Breast epithelium (tissue), 4 donors: ENCODE results near the gene ILRUN. TPM values are rescaled to one million over a fixed set of nuclear protein-coding genes. Genes with fewer than 3 reads are reported as not detected.
"Not testable (repeated sequence)": the region's sequence is repeated elsewhere in the genome, so short reads cannot be mapped to it uniquely, and the experiment has no call there.

Experiments
- DNase-seq, 2 donors: peaks; one replicate each; pipeline ENCODE4 v3.0.0-alpha.2; 2019; ENCODE audit warnings: low spot score in 2 of 2
- H3K27ac ChIP-seq, 2 donors: fragments of 200-600 bp; sonication (generic) in 1 of 2; one replicate each; pipeline ENCODE4 v1.5.1; 2016 to 2019; ENCODE audit warnings: mild to moderate bottlenecking in 1 of 2
- H3K27me3 ChIP-seq, 2 donors: fragments of 200-600 bp; sonication (generic) in 1 of 2; one replicate each; pipeline versions ENCODE4 v1.5.1 to v1.6.0; 2017 to 2019; ENCODE audit warnings: control low read depth in 1 of 2, mild to moderate bottlenecking in 1 of 2
- H3K36me3 ChIP-seq: fragments of 200-600 bp; one replicate; pipeline ENCODE4 v1.5.1; 2019
- H3K4me1 ChIP-seq, 2 donors: fragments of 200-600 bp; sonication (generic); one replicate each; pipeline ENCODE4 v1.5.1; 2016 to 2019; ENCODE audit warnings: control low read depth in 1 of 2
- H3K4me3 ChIP-seq, 3 donors: fragments of 200-600 bp; sonication (generic); 1 replicate in 2 of 3; 2 replicates in 1 of 3; pipeline ENCODE4 v1.5.1; 2016 to 2019; ENCODE audit warnings: mild to moderate bottlenecking in 3 of 3, moderate library complexity in 2 of 3
- H3K9me3 ChIP-seq, 2 donors: fragments of 200-600 bp; sonication (generic) in 1 of 2; one replicate each; pipeline ENCODE4 v1.5.1; 2016 to 2019; ENCODE audit warnings: control low read depth in 1 of 2
- POLR2A ChIP-seq: fragments of 450-650 bp; IDR thresholded peaks from one replicate; pipeline ENCODE4 v1.6.1; 2016; ENCODE audit warnings: antibody characterized with exemption, mild to moderate bottlenecking, moderate library complexity
- POLR2AphosphoS5 ChIP-seq, 3 donors: sonication (generic); formaldehyde crosslinking; IDR thresholded peaks; one replicate each; pipeline ENCODE4 v1.6.1; 2017; ENCODE audit warnings: antibody characterized with exemption in 3 of 3
- intact Hi-C: fragments of 100-400 bp; cut with DNase I; formaldehyde crosslinking; loops from one replicate; pipeline ENCODE4 v1.15.1; 2023; ENCODE audit warnings: low total_unique reads
- total RNA-seq, 3 donors: library from RNA; depleted of rRNA; stranded (reverse); fragments of >200 nt; gene quantifications; one replicate each; pipeline ENCODE4 v1.1.0, GENCODE V29; 2016
- TF ChIP-seq, protein P1 (sequence below), 3 donors: fragments of 450-650 bp; IDR thresholded peaks; one replicate each; pipeline ENCODE4 v1.5.1; 2016 to 2017; ENCODE audit warnings: antibody characterized with exemption in 3 of 3, mild to moderate bottlenecking in 3 of 3, moderate library complexity in 3 of 3

ILRUN gene
- total RNA-seq, 3 donors from 2014 or later = 58.3 to 87.1 (median 63.7) TPM

DNA sequence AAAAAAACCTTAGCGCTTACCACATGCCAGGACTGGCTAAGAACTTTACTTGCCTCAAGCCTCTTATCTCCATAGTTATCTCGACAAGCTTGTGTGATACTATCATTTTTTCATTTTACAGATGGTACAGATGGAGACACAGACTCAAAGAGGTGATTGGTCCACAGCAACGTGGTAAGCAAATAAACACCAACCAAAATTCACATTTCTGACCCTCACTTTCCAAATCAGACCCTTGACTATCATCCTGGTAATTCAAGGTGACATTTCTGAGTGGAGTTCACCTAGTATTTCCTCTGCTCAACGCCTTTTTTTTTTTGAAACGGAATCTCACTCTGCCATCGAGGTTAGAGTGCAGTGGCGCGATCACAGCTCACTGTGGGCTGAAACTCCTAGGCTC, 25.9 kb upstream of the ILRUN start:
- Histone ChIP-seq H3K4me3 (no peak overlapping the region), H3K27me3 (no peaks in the 10 kb centered on the region), H3K9me3 (no peaks in the 10 kb centered on the region), H3K27ac (no peak overlapping the region), H3K36me3 (no peaks in the 10 kb centered on the region), H3K4me1 (no peaks in the 10 kb centered on the region)
- intact Hi-C loops = no loop called here
- TF ChIP-seq, protein P1, sequence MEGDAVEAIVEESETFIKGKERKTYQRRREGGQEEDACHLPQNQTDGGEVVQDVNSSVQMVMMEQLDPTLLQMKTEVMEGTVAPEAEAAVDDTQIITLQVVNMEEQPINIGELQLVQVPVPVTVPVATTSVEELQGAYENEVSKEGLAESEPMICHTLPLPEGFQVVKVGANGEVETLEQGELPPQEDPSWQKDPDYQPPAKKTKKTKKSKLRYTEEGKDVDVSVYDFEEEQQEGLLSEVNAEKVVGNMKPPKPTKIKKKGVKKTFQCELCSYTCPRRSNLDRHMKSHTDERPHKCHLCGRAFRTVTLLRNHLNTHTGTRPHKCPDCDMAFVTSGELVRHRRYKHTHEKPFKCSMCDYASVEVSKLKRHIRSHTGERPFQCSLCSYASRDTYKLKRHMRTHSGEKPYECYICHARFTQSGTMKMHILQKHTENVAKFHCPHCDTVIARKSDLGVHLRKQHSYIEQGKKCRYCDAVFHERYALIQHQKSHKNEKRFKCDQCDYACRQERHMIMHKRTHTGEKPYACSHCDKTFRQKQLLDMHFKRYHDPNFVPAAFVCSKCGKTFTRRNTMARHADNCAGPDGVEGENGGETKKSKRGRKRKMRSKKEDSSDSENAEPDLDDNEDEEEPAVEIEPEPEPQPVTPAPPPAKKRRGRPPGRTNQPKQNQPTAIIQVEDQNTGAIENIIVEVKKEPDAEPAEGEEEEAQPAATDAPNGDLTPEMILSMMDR (IDR thresholded peaks at IDR 0.05) = no peak
- TF ChIP-seq POLR2A (no peak), POLR2AphosphoS5 (IDR thresholded peaks at IDR 0.05) (no peak)
- DNase-seq = no peak

DNA sequence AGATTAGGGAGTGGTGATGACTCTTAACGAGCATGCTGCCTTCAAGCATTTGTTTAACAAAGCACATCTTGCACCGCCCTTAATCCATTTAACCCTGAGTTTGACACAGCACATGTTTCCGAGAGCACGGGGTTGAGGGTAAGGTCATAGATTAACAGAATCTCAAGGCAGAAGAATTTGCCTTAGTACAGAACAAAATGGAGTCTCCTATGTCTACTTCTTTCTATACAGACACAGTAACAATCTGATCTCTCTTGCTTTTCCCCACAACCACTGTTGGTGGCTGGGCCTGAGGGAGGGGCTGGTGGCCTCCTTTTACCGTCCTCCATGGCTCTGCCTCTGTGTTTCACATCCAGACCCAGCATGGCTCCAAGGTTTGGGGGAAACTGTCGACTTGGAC, 23.6 kb upstream of the ILRUN start:
- H3K36me3 ChIP-seq, H3K27me3 ChIP-seq, H3K4me1 ChIP-seq, H3K4me3 ChIP-seq, intact Hi-C loops, H3K9me3 ChIP-seq, DNase-seq, H3K27ac ChIP-seq: not testable (repeated sequence)

DNA sequence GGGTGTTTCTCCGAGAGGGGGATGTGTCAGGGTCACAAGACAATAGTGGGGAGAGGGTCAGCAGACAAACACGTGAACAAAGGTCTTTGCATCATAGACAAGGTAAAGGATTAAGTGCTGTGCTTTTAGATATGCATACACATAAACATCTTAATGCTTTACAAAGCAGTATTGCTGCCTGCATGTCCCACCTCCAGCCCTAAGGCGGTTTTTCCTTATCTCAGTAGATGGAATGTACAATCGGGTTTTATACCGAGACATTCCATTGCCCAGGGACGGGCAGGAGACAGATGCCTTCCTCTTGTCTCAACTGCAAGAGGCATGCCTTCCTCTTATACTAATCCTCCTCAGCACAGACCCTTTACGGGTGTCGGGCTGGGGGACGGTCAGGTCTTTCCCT, 23.1 kb upstream of the ILRUN start:
- H3K9me3 ChIP-seq, H3K27me3 ChIP-seq, H3K36me3 ChIP-seq, H3K27ac ChIP-seq, H3K4me3 ChIP-seq, H3K4me1 ChIP-seq, intact Hi-C loops, DNase-seq: not testable (repeated sequence)

DNA sequence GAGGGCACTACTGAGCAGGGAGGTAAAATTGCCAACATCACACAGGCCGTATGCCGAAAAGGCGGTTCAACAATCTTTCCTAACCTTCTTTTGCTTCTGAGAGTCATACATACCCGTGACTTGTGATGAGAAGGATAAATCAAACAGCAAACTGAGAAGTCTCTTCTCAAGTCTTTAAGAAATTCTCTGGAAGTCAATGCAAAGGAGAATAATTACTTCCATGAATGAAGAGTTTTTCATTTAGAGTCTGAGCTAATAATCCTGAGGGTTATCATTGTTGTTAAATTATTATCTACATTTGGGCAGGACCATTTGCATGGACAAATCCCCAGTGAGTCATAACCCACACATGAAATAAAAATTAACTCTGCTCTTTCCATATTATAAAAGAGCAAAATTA, 22.4 kb upstream of the ILRUN start:
- intact Hi-C loops = no loop called here
- no peaks in the 10 kb centered on the region for H3K4me1 ChIP-seq
- H3K36me3 ChIP-seq = no peaks in the 10 kb centered on the region
- DNase-seq = no peak
- no peak overlapping the region for H3K4me3 ChIP-seq
- H3K9me3 ChIP-seq = no peaks in the 10 kb centered on the region
- TF ChIP-seq, protein P1 (IDR thresholded peaks at IDR 0.05) = no peak
- no peak for TF ChIP-seq POLR2AphosphoS5 (IDR thresholded peaks at IDR 0.05)
- TF ChIP-seq POLR2A = no peak
- no peaks in the 10 kb centered on the region for H3K27me3 ChIP-seq
- no peak overlapping the region for H3K27ac ChIP-seq

DNA sequence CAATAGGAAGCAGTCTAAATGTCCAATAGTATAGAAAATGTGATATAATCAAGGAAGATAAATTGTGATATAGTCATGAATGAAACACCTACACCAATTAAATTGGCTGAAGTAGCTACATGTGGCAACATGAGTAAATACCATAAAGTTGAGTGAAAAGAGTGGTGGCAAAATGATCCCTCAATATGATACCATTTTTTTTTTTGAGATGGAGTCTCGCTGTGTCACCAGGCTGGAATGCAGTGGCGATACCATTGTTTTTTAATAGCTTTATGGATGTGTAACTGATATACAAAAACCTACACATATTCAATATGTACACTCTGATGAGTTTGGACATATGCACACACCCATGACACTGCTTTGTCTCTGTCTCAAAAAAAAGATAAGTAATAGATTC, 20.9 kb upstream of the ILRUN start:
- no peak overlapping the region for H3K27ac ChIP-seq
- no peaks in the 10 kb centered on the region for H3K4me1 ChIP-seq
- H3K4me3 ChIP-seq = no peak overlapping the region
- intact Hi-C loops = no loop called here
- no peak for DNase-seq
- H3K9me3 ChIP-seq = no peaks in the 10 kb centered on the region
- no peaks in the 10 kb centered on the region for H3K36me3 ChIP-seq
- H3K27me3 ChIP-seq = no peaks in the 10 kb centered on the region
- no peak for TF ChIP-seq POLR2A
- TF ChIP-seq, protein P1 (IDR thresholded peaks at IDR 0.05) = no peak
- no peak for TF ChIP-seq POLR2AphosphoS5 (IDR thresholded peaks at IDR 0.05)

DNA sequence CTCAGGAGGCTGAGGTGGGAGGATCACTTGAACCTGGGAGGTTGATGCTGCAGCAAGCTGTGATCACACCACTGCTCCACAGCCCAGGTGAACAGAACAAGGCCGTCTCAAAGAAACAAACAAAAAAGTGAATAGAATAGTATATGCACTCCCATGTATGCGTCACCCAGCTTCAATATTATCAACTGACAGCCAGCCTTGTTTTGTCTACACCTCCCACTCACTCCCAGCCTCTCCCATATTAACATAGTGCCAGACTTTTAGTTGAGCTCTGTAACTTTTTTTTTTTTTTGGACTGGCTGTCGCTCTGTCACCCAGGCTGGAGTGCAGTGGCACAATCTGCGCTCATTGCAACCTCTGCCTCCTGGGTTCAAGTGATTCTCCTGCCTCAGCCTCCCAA, 18.1 kb upstream of the ILRUN start:
- TF ChIP-seq POLR2A (no peak), POLR2AphosphoS5 (IDR thresholded peaks at IDR 0.05) (no peak)
- TF ChIP-seq, protein P1 (IDR thresholded peaks at IDR 0.05) = no peak
- Histone ChIP-seq H3K36me3 (no peaks in the 10 kb centered on the region), H3K27ac (no peak overlapping the region), H3K4me1 (no peaks in the 10 kb centered on the region), H3K9me3 (no peaks in the 10 kb centered on the region), H3K27me3 (no peaks in the 10 kb centered on the region), H3K4me3 (no peak overlapping the region)
- DNase-seq = no peak
- intact Hi-C loops = no loop called here

DNA sequence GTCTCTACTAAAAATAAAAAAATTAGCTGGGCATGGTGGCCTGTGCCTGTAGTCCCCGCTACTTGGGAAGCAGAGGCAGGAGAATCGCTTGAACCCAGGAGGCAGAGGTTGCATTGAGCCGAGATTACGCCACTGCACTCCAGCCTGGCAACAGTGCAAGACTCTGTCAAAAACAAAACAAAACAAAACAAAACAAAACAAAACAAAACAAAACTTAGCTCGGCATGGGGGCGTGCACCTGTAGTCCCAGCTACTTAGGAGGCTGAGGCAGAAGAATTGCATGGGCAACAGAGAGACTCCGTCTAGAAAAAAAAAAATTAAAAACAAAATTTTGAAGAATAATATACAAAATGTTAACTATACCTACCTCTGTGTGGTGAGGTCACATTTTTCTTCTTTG, 16.3 kb upstream of the ILRUN start:
- H3K4me1 ChIP-seq, H3K27ac ChIP-seq, H3K9me3 ChIP-seq, DNase-seq, H3K36me3 ChIP-seq, intact Hi-C loops, H3K27me3 ChIP-seq, H3K4me3 ChIP-seq: not testable (repeated sequence)
